ENCODE measurements around the gene CNTN1.

The CNTN1 gene

GRCh38 chr12:40915172-40915571 lies 222.9 kb downstream of the CNTN1 start:
- H3K9ac ChIP-seq (ENCODE audit: insufficient read length, low read depth): no peak overlapping the region
- H3K9me3 ChIP-seq (ENCODE audit: insufficient read depth, low read length): no peaks in the 10 kb centered on the region
- H3K4me1 ChIP-seq (ENCODE audit: insufficient read depth, insufficient read length): no peaks in the 10 kb centered on the region
- TF ChIP-seq SUZ12 (IDR thresholded peaks at IDR 0.05; ENCODE audit: extremely low read depth, insufficient read depth, insufficient read length) (no peak), YY1 (IDR thresholded peaks at IDR 0.05; ENCODE audit: insufficient read depth, insufficient read length) (no peak), ZNF274 (IDR thresholded peaks at IDR 0.05; ENCODE audit: low read depth, low read length) (no peak)
- no peaks in the 10 kb centered on the region for H3K27me3 ChIP-seq (ENCODE audit: insufficient read depth, insufficient read length)
- no peaks in the 10 kb centered on the region for H3K36me3 ChIP-seq (ENCODE audit: insufficient read depth, insufficient read length, low read length)
- H3K4me3 ChIP-seq (ENCODE audit: insufficient read length, low read depth): no peak overlapping the region
- no peak for DNase-seq (ENCODE audit: low read depth, low spot score)

GRCh38 chr12:40917561-40917960 lies 225.3 kb downstream of the CNTN1 start:
- no peak overlapping the region for H3K9ac ChIP-seq (ENCODE audit: insufficient read length, low read depth)
- H3K9me3 ChIP-seq (ENCODE audit: insufficient read depth, low read length): no peaks in the 10 kb centered on the region
- TF ChIP-seq SUZ12 (IDR thresholded peaks at IDR 0.05; ENCODE audit: extremely low read depth, insufficient read depth, insufficient read length) (no peak), ZNF274 (IDR thresholded peaks at IDR 0.05; ENCODE audit: low read depth, low read length) (no peak), YY1 (IDR thresholded peaks at IDR 0.05; ENCODE audit: insufficient read depth, insufficient read length) (no peak)
- no peak overlapping the region for H3K4me3 ChIP-seq (ENCODE audit: insufficient read length, low read depth)
- H3K36me3 ChIP-seq (ENCODE audit: insufficient read depth, insufficient read length, low read length): no peaks in the 10 kb centered on the region
- no peak for DNase-seq (ENCODE audit: low read depth, low spot score)
- H3K27me3 ChIP-seq (ENCODE audit: insufficient read depth, insufficient read length): no peaks in the 10 kb centered on the region
- H3K4me1 ChIP-seq (ENCODE audit: insufficient read depth, insufficient read length): no peaks in the 10 kb centered on the region

DNA sequence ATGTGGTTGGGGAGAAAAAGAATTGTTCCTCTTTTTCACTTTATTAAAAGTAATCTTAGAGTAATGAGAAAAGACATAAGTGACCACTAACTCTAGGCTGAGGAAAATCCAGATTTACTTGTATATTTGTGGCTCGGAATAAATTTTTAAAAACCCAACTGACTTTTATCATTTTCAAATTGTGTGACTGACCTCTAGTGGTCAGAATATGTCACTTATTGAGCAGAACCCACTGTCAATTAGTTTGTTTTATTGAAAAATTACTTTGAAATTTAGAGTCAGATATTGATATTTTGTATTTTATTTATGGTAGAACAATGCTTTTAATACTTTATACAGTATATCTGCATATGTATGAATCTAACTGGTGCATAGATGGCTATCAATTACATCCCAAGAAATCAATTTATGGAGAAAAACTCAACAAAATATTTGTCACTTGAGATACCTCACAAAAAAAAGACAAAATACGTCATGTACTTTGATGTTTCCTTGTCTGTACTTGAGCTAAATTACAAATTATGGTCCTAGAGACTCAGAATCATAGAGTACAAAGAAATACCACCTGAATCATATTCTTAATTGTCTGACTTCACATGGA lies 229.4 kb downstream of the CNTN1 start:
- H3K9ac ChIP-seq (ENCODE audit: insufficient read length, low read depth): no peak overlapping the region
- no peak for DNase-seq (ENCODE audit: low read depth, low spot score)
- TF ChIP-seq YY1 (IDR thresholded peaks at IDR 0.05; ENCODE audit: insufficient read depth, insufficient read length) (no peak), SUZ12 (IDR thresholded peaks at IDR 0.05; ENCODE audit: extremely low read depth, insufficient read depth, insufficient read length) (no peak), ZNF274 (IDR thresholded peaks at IDR 0.05; ENCODE audit: low read depth, low read length) (no peak)
- H3K9me3 ChIP-seq (ENCODE audit: insufficient read depth, low read length): no peaks in the 10 kb centered on the region
- H3K4me3 ChIP-seq (ENCODE audit: insufficient read length, low read depth): no peak overlapping the region
- no peaks in the 10 kb centered on the region for H3K4me1 ChIP-seq (ENCODE audit: insufficient read depth, insufficient read length)
- H3K36me3 ChIP-seq (ENCODE audit: insufficient read depth, insufficient read length, low read length): no peaks in the 10 kb centered on the region
- no peaks in the 10 kb centered on the region for H3K27me3 ChIP-seq (ENCODE audit: insufficient read depth, insufficient read length)

DNA sequence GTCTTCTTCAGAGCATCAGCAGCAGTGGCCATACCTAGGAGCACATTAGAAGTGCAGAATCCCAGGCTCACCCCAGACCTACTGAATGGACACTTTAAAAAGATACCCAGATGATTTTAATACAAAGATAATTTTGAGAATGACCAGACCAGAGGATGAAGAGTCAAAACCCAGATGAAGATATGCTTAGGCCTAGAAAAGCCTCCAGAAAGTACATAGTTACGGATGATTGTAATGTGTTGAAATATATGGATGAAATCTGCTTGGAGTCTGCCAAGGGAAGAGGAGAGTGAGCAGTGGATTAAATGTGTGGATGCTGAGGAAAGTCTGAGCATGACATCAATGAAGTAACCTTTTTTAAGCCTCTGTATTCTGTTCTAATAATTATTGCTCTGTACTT lies 245.7 kb downstream of the CNTN1 start:
- no peaks in the 10 kb centered on the region for H3K4me1 ChIP-seq (ENCODE audit: insufficient read depth, insufficient read length)
- no peak overlapping the region for H3K9ac ChIP-seq (ENCODE audit: insufficient read length, low read depth)
- TF ChIP-seq ZNF274 (IDR thresholded peaks at IDR 0.05; ENCODE audit: low read depth, low read length): no peak
- no peak for TF ChIP-seq SUZ12 (IDR thresholded peaks at IDR 0.05; ENCODE audit: extremely low read depth, insufficient read depth, insufficient read length)
- TF ChIP-seq YY1 (IDR thresholded peaks at IDR 0.05; ENCODE audit: insufficient read depth, insufficient read length): no peak
- H3K27me3 ChIP-seq (ENCODE audit: insufficient read depth, insufficient read length): no peaks in the 10 kb centered on the region
- H3K4me3 ChIP-seq (ENCODE audit: insufficient read length, low read depth): no peak overlapping the region
- no peaks in the 10 kb centered on the region for H3K9me3 ChIP-seq (ENCODE audit: insufficient read depth, low read length)
- no peaks in the 10 kb centered on the region for H3K36me3 ChIP-seq (ENCODE audit: insufficient read depth, insufficient read length, low read length)
- no peak for DNase-seq (ENCODE audit: low read depth, low spot score)

GRCh38 chr12:40942326-40942725 lies 250.1 kb downstream of the CNTN1 start:
- DNase-seq (ENCODE audit: low read depth, low spot score): no peak
- Histone ChIP-seq H3K27me3 (ENCODE audit: insufficient read depth, insufficient read length) (no peaks in the 10 kb centered on the region), H3K9ac (ENCODE audit: insufficient read length, low read depth) (no peak overlapping the region), H3K4me1 (ENCODE audit: insufficient read depth, insufficient read length) (no peaks in the 10 kb centered on the region), H3K36me3 (ENCODE audit: insufficient read depth, insufficient read length, low read length) (no peaks in the 10 kb centered on the region), H3K9me3 (ENCODE audit: insufficient read depth, low read length) (no peaks in the 10 kb centered on the region), H3K4me3 (ENCODE audit: insufficient read length, low read depth) (no peak overlapping the region)
- no peak for TF ChIP-seq SUZ12 (IDR thresholded peaks at IDR 0.05; ENCODE audit: extremely low read depth, insufficient read depth, insufficient read length)
- no peak for TF ChIP-seq YY1 (IDR thresholded peaks at IDR 0.05; ENCODE audit: insufficient read depth, insufficient read length)
- TF ChIP-seq ZNF274 (IDR thresholded peaks at IDR 0.05; ENCODE audit: low read depth, low read length): no peak

GRCh38 chr12:40945772-40946171 lies 253.5 kb downstream of the CNTN1 start:
- no peaks in the 10 kb centered on the region for H3K36me3 ChIP-seq (ENCODE audit: insufficient read depth, insufficient read length, low read length)
- no peak overlapping the region for H3K4me3 ChIP-seq (ENCODE audit: insufficient read length, low read depth)
- no peak for DNase-seq (ENCODE audit: low read depth, low spot score)
- TF ChIP-seq YY1 (IDR thresholded peaks at IDR 0.05; ENCODE audit: insufficient read depth, insufficient read length): no peak
- no peak for TF ChIP-seq ZNF274 (IDR thresholded peaks at IDR 0.05; ENCODE audit: low read depth, low read length)
- TF ChIP-seq SUZ12 (IDR thresholded peaks at IDR 0.05; ENCODE audit: extremely low read depth, insufficient read depth, insufficient read length): no peak
- no peaks in the 10 kb centered on the region for H3K9me3 ChIP-seq (ENCODE audit: insufficient read depth, low read length)
- no peaks in the 10 kb centered on the region for H3K27me3 ChIP-seq (ENCODE audit: insufficient read depth, insufficient read length)
- no peaks in the 10 kb centered on the region for H3K4me1 ChIP-seq (ENCODE audit: insufficient read depth, insufficient read length)
- no peak overlapping the region for H3K9ac ChIP-seq (ENCODE audit: insufficient read length, low read depth)

DNA sequence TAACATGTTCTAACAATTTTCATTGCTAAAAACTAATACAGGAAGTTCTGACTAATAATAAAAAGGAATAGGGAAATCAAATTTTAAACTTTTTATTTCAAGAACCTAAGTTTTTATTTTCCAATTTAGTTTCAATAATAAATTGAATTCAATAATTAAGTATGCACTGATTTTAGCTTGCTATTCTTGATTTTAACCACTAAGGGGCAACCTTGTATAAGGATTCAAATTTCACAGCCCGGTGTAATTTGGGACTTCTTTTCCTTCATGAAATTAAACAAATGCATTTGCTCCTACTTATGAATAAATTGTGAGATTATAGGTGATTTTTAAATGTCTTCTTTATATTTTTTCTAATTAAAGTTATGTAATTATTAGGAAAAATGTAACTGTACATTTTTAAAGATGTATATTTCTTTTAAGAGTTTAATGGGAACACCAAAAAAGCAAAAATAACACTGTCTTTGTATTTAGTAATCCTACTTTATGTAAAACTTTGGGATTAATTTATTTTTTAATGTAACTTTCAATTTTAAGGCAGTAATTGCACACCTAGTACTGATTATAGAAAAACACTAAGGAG lies 254.5 kb downstream of the CNTN1 start:
- Histone ChIP-seq H3K4me3 (ENCODE audit: insufficient read length, low read depth) (no peak overlapping the region), H3K36me3 (ENCODE audit: insufficient read depth, insufficient read length, low read length) (no peaks in the 10 kb centered on the region), H3K4me1 (ENCODE audit: insufficient read depth, insufficient read length) (no peaks in the 10 kb centered on the region), H3K9ac (ENCODE audit: insufficient read length, low read depth) (no peak overlapping the region), H3K9me3 (ENCODE audit: insufficient read depth, low read length) (no peaks in the 10 kb centered on the region), H3K27me3 (ENCODE audit: insufficient read depth, insufficient read length) (no peaks in the 10 kb centered on the region)
- TF ChIP-seq YY1 (IDR thresholded peaks at IDR 0.05; ENCODE audit: insufficient read depth, insufficient read length) (no peak), SUZ12 (IDR thresholded peaks at IDR 0.05; ENCODE audit: extremely low read depth, insufficient read depth, insufficient read length) (no peak), ZNF274 (IDR thresholded peaks at IDR 0.05; ENCODE audit: low read depth, low read length) (no peak)
- DNase-seq (ENCODE audit: low read depth, low spot score): no peak

All from NT2/D1 (cell line).